SU-DHL-6 (cell line): ENCODE measurements around the gene PTPRN2.

ENCODE experiments used
- CTCF ChIP-seq: fragments of 200-600 bp; sonication (generic); IDR thresholded peaks from one replicate; pipeline ENCODE4 v1.5.1; 2017; ENCODE audit warnings: antibody characterized with exemption, mild to moderate bottlenecking, low read length, moderate library complexity; ENCODE audit not compliant: insufficient read depth, poor library complexity, severe bottlenecking
- EZH2phosphoT487 ChIP-seq: fragments of 200-600 bp; sonication (generic), shearing (Covaris generic); conservative IDR thresholded peaks from 2 replicates; pipeline ENCODE4 v1.6.1; 2018; ENCODE audit warnings: mild to moderate bottlenecking, antibody characterized with exemption, low read length, moderate library complexity, mixed read lengths

- TF ChIP-seq CTCF (no peak), EZH2phosphoT487 (no peak)
Observed at GRCh38 chr7:157839226-157839625, 748.4 kb downstream of the PTPRN2 start.
